Measurements from ENCODE around the gene TRMO. TPM values are rescaled to one million over a fixed set of nuclear protein-coding genes. Genes with fewer than 3 reads are reported as not detected.
"Not testable (repeated sequence)": the region's sequence is repeated elsewhere in the genome, so short reads cannot be mapped to it uniquely, and the experiment has no call there.

Gene TRMO
- total RNA-seq, 4 donors from 2014 or later, result 16.0 to 41.1 (median 20.7) TPM

DNA sequence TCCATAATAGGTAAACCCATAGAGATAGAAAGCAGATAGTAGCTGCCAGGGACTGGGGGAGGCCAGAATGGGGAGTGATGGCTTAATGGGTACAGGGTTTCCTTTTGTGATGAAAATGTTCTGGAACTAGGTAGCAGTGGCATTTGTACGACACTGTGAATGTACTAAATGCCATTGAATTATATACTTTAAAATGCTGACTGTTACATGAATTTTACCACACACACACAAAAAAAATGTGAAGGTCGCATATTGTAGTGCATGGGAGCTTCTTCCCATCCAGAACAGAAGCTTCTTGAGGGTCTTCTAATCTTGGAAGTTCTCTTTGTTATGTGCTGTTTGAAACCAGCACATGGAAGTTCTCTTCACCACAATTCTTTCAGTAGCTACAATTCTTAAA, 40.9 kb upstream of the TRMO start:
- Histone ChIP-seq H3K27me3 (peaks cover 0 to 24% (median 0%) of the 10 kb centered on the region in 4 donors), H3K4me1 (no peaks in the 10 kb centered on the region), H3K9me3 (no peaks in the 10 kb centered on the region), H3K27ac (no peak overlapping the region), H3K36me3 (no peaks in the 10 kb centered on the region), H3K4me3 (no peak overlapping the region)
- intact Hi-C loops (cut with DNase I), result no loop called here
- 65 to 79% methylated on average over 2 of the region's 2 CpGs for WGBS, 2 donors
- no peak for DNase-seq
- no peak for TF ChIP-seq POLR2A (IDR thresholded peaks at IDR 0.05)
- TF ChIP-seq, protein P1, sequence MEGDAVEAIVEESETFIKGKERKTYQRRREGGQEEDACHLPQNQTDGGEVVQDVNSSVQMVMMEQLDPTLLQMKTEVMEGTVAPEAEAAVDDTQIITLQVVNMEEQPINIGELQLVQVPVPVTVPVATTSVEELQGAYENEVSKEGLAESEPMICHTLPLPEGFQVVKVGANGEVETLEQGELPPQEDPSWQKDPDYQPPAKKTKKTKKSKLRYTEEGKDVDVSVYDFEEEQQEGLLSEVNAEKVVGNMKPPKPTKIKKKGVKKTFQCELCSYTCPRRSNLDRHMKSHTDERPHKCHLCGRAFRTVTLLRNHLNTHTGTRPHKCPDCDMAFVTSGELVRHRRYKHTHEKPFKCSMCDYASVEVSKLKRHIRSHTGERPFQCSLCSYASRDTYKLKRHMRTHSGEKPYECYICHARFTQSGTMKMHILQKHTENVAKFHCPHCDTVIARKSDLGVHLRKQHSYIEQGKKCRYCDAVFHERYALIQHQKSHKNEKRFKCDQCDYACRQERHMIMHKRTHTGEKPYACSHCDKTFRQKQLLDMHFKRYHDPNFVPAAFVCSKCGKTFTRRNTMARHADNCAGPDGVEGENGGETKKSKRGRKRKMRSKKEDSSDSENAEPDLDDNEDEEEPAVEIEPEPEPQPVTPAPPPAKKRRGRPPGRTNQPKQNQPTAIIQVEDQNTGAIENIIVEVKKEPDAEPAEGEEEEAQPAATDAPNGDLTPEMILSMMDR (IDR thresholded peaks at IDR 0.05), result no peak

DNA sequence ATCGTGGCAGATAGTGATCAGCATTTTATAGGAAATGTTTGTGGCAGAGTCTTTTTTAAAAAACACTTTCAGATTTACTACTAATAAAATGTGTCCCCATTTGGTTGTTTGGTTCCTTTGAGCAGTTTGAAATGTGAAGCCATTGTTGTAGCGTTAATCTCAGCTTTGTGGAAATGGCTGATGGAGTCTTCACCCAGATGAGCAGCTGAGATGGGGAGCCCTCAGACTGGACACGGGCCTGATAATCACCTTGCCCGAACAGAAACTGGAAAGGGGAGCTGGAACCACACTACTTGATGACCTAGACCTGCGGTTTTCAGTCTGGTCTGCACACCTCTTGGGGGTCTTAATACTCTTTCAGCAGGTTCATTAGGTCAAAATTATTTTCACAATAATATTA, 40.3 kb upstream of the TRMO start:
- Histone ChIP-seq H3K4me3 (no peak overlapping the region), H3K9me3 (no peaks in the 10 kb centered on the region), H3K4me1 (no peaks in the 10 kb centered on the region), H3K27me3 (peaks cover 0 to 19% (median 0%) of the 10 kb centered on the region in 4 donors), H3K27ac (no peak overlapping the region), H3K36me3 (no peaks in the 10 kb centered on the region)
- intact Hi-C loops (cut with DNase I), result no loop called here
- TF ChIP-seq, protein P1 (IDR thresholded peaks at IDR 0.05), result no peak
- no peak for TF ChIP-seq POLR2A (IDR thresholded peaks at IDR 0.05)
- DNase-seq, result no peak
- 79 to 87% methylated on average over 5 of the region's 5 CpGs for WGBS, 2 donors

DNA sequence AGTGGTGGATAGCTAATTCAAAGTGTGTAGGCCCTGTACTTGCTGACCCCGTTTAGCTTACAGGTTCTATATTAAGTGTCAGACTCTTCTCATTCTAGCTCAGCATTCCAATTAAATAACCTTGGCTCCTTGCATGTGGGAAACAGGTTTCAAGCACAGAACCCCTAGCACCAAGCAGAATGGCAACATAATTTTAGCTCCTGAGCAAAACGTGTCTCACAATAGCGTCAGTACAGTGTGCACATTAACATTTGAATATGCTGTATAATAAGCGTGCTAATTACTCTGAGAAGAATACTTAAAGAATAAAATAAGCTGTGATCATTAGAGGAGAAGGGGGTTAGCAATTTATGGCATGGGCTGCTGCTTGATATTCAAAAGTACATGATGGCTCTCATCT, 39.8 kb upstream of the TRMO start:
- intact Hi-C loops (cut with DNase I), result no loop called here
- Histone ChIP-seq H3K4me1 (no peaks in the 10 kb centered on the region), H3K27me3 (peaks cover 0 to 14% (median 0%) of the 10 kb centered on the region in 4 donors), H3K9me3 (no peaks in the 10 kb centered on the region), H3K27ac (no peak overlapping the region), H3K4me3 (no peak overlapping the region), H3K36me3 (no peaks in the 10 kb centered on the region)
- TF ChIP-seq, protein P1 (IDR thresholded peaks at IDR 0.05), result no peak
- TF ChIP-seq POLR2A (IDR thresholded peaks at IDR 0.05), result no peak
- no peak for DNase-seq
- 64 to 83% methylated on average over 4 of the region's 4 CpGs for WGBS, 2 donors

DNA sequence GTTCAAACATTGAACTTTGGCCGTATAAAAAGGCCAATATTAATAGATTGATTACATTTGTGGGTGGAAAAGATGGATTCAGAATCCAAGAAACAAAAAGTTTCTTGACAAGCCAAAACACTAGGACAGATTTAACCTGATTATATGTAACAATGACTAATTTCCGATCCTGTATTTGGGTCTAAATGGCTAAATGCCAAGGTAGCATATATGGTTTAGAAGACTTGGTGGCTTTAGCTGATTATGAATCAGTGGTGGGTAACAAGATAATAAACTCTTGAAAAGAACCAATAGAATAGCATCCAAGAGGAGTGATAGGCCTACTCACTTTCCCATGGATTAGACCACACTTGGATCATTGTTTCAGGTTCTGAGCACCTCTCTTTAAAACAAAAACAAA, 39.1 kb upstream of the TRMO start:
- WGBS, 2 donors, result 80 to 91% methylated on average over 2 of the region's 2 CpGs
- intact Hi-C loops (cut with DNase I), result no loop called here
- TF ChIP-seq, protein P1 (IDR thresholded peaks at IDR 0.05), result no peak
- no peak for TF ChIP-seq POLR2A (IDR thresholded peaks at IDR 0.05)
- H3K4me1 ChIP-seq, result no peaks in the 10 kb centered on the region
- H3K27me3 ChIP-seq, result peaks cover 0 to 9% (median 0%) of the 10 kb centered on the region in 4 donors
- no peak overlapping the region for H3K27ac ChIP-seq
- H3K36me3 ChIP-seq, result no peaks in the 10 kb centered on the region
- DNase-seq, result no peak
- no peak overlapping the region for H3K4me3 ChIP-seq
- no peaks in the 10 kb centered on the region for H3K9me3 ChIP-seq

DNA sequence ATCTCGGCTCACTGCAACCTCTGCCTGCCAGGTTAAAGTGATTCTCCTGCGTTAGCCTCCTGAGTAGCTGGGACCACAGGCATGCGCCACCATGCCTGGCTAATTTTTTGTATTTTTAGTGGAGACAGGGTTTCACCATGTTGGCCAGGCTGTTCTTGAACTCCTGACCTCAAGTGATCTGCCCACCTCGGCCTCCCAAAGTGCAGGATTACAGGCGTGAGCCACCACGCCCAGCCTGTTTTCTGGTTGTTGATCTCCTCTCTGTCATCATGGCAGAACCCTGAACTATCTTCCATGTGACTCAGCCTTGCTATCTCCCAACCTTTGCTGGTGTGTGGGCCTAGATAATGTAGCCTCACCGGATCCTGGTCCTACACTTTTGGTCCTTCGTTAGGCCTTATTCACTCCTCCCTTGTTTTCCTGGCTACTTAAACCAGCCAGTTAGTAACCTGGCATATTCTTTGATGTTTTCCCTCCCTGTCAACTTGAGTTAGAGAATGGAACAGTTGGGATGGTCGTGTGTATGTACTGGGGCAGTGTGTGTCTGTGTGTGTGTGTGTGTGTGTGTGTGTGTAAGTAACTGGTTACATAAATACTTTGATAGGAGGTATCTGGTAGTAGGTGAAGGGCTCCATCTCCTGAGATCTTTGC, 38.5 kb upstream of the TRMO start:
- DNase-seq; H3K9me3 ChIP-seq; H3K36me3 ChIP-seq; intact Hi-C loops (cut with DNase I); H3K27me3 ChIP-seq; H3K4me3 ChIP-seq; H3K27ac ChIP-seq; H3K4me1 ChIP-seq: not testable (repeated sequence)
- WGBS, 2 donors, result 85 to 92% methylated on average over 9 of the region's 9 CpGs

DNA sequence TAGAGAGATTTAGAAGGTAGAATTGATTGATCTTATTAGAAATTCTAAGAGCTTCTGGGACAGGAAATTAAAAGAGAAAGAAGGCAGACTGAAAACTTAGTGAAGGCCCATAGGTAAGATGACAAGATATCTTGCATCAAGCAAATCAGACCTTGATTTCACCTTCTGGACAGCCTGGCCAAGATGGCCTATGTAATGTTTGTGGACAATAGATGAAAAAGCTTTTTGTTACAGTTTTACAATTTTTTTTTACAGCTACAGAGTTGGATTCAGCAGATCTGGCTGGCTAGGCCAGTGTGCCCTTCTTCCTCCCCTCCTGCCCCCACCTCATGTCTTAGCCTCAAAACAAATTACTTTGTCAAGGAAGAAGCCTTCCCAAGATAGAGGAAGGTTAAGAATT, 37.3 kb upstream of the TRMO start:
- DNase-seq, result no peak
- intact Hi-C loops (cut with DNase I), result no loop called here
- Histone ChIP-seq H3K36me3 (no peaks in the 10 kb centered on the region), H3K4me1 (no peaks in the 10 kb centered on the region), H3K27me3 (peaks cover 0 to 4% (median 0%) of the 10 kb centered on the region in 4 donors), H3K27ac (no peak overlapping the region), H3K9me3 (no peaks in the 10 kb centered on the region), H3K4me3 (no peak overlapping the region)
- TF ChIP-seq, protein P1 (IDR thresholded peaks at IDR 0.05), result no peak
- no peak for TF ChIP-seq POLR2A (IDR thresholded peaks at IDR 0.05)
